Measurements from ENCODE around the gene CLTCL1. TPM values are rescaled to one million over a fixed set of nuclear protein-coding genes. Genes with fewer than 3 reads are reported as not detected.

CLTCL1 gene
- total RNA-seq, 2 donors from 2014 or later, result 19.1 to 29.7 TPM

GRCh38 chr22:19178065-19178656 is 113.4 kb downstream of the CLTCL1 start:
- DNase-seq (ENCODE audit: low spot score), result no peak
- peak overlapping the region; percentile 76 to 84 for H3K27ac ChIP-seq
- no peaks in the 10 kb centered on the region for H3K36me3 ChIP-seq
- no peak for TF ChIP-seq CTCF (IDR thresholded peaks at IDR 0.05)
- H3K27me3 ChIP-seq, result no peaks in the 10 kb centered on the region
- peak overlapping the region; percentile 59 to 71 for H3K4me3 ChIP-seq
- peaks cover 0 to 57% of the 10 kb centered on the region in 2 donors for H3K4me1 ChIP-seq
- H3K9me3 ChIP-seq, result no peaks in the 10 kb centered on the region

GRCh38 chr22:19177164-19178064 is 114.1 kb downstream of the CLTCL1 start:
- H3K4me3 ChIP-seq, result peak overlapping the region; percentile 59 to 71
- H3K4me1 ChIP-seq, result peaks cover 0 to 64% of the 10 kb centered on the region in 2 donors
- no peaks in the 10 kb centered on the region for H3K36me3 ChIP-seq
- no peaks in the 10 kb centered on the region for H3K9me3 ChIP-seq
- TF ChIP-seq CTCF (IDR thresholded peaks at IDR 0.05), result no peak
- H3K27ac ChIP-seq, result peak overlapping the region; percentile 76 to 84
- no peaks in the 10 kb centered on the region for H3K27me3 ChIP-seq
- no peak for DNase-seq (ENCODE audit: low spot score)

DNA sequence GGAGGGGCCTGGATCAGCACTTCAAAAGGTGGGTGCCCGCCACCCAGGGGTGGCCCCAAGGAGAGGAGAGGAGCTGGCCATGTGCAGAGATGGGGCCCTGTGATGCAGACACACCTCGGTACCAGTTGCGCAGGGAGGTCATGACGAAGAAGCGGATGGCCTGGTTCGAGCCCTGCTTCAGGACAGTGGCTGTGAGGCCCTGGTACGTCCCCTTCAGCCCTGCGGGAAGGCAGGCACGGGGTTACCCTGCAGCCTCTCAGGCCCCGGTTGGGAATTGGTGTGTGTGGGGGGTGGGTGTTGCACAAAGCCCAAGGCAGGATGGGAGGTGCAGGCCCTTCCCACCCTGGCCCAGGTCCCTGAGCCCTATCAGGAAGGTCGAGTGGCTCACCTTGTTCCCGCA is 114.8 kb downstream of the CLTCL1 start:
- TF ChIP-seq CTCF (IDR thresholded peaks at IDR 0.05), result no peak
- no peak overlapping the region for H3K27ac ChIP-seq

GRCh38 chr22:19176175-19176643 is 115.3 kb downstream of the CLTCL1 start:
- TF ChIP-seq CTCF (IDR thresholded peaks at IDR 0.05), result no peak
- H3K27me3 ChIP-seq, result no peaks in the 10 kb centered on the region
- no peaks in the 10 kb centered on the region for H3K36me3 ChIP-seq
- H3K9me3 ChIP-seq, result no peaks in the 10 kb centered on the region
- no peak overlapping the region for H3K27ac ChIP-seq
- peaks cover 0 to 70% of the 10 kb centered on the region in 2 donors for H3K4me1 ChIP-seq
- H3K4me3 ChIP-seq, result no peak overlapping the region
- DNase-seq (ENCODE audit: low spot score), result no peak

More for the DNA sequence above, 114.8 kb downstream of the CLTCL1 start:
- Histone ChIP-seq H3K27me3 (no peaks in the 10 kb centered on the region), H3K9me3 (no peaks in the 10 kb centered on the region), H3K4me1 (peaks cover 0 to 70% of the 10 kb centered on the region in 2 donors), H3K4me3 (no peak overlapping the region), H3K36me3 (no peaks in the 10 kb centered on the region)
- DNase-seq (ENCODE audit: low spot score), result no peak

DNA sequence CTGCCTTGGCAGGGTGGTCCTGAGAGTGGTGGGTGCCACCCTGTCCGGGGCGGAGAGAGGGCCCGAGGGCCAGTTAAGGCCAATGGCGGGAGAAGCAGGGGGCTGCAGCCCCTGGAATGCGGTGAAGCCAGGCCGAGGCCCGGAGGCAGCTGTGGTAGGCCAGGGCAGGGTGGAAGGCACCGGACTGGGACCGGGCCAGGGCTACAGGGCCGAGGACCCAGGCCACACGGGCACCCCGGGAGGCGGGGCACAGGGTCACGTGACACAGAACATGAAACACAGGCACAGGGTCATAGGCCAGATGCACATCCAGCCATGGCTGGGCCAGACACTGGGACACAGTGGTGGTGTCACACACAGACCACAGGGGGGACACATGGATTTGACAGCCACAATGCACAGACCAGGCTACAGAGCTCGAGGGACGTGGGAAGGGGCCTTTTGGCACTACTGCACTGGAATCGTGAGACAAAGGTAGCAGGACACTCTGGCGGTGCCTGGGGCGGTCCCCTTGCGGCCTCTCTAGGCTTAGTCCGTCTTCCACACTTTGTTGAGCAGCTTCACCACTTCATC is 115.8 kb downstream of the CLTCL1 start:
- Histone ChIP-seq H3K27ac (no peak overlapping the region), H3K36me3 (no peaks in the 10 kb centered on the region), H3K9me3 (no peaks in the 10 kb centered on the region), H3K4me3 (no peak overlapping the region), H3K4me1 (peaks cover 0 to 74% of the 10 kb centered on the region in 2 donors), H3K27me3 (no peaks in the 10 kb centered on the region)
- TF ChIP-seq CTCF (IDR thresholded peaks at IDR 0.05), result no peak
- no peak for DNase-seq (ENCODE audit: low spot score)
